ENCODE measurements around the gene SYNE2. TPM values are rescaled to one million over a fixed set of nuclear protein-coding genes. Genes with fewer than 3 reads are reported as not detected.

The SYNE2 gene
- total RNA-seq, 1 experiment from 2014 or later = 71.1 TPM

DNA sequence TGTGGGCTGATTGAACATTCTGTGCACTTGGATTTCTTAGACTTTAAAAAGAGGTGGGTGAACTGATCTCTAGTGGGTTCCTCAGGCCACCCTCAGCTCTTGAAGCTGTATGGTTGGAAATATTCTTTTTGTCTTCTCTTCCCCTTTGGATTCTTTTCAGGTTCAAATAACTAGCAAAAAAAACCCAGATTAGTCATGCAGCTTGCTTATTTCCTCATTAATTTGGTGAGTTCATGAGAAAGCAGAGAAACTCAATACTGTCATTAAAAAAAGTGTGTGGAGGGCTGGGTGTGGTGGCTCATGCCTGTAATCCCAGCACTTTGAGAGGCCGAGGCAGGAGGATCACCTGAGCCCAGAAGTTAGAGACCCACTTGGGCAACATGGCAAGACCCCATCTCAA lies 258.0 kb downstream of the SYNE2 start (continued):
- TF ChIP-seq, protein P1, sequence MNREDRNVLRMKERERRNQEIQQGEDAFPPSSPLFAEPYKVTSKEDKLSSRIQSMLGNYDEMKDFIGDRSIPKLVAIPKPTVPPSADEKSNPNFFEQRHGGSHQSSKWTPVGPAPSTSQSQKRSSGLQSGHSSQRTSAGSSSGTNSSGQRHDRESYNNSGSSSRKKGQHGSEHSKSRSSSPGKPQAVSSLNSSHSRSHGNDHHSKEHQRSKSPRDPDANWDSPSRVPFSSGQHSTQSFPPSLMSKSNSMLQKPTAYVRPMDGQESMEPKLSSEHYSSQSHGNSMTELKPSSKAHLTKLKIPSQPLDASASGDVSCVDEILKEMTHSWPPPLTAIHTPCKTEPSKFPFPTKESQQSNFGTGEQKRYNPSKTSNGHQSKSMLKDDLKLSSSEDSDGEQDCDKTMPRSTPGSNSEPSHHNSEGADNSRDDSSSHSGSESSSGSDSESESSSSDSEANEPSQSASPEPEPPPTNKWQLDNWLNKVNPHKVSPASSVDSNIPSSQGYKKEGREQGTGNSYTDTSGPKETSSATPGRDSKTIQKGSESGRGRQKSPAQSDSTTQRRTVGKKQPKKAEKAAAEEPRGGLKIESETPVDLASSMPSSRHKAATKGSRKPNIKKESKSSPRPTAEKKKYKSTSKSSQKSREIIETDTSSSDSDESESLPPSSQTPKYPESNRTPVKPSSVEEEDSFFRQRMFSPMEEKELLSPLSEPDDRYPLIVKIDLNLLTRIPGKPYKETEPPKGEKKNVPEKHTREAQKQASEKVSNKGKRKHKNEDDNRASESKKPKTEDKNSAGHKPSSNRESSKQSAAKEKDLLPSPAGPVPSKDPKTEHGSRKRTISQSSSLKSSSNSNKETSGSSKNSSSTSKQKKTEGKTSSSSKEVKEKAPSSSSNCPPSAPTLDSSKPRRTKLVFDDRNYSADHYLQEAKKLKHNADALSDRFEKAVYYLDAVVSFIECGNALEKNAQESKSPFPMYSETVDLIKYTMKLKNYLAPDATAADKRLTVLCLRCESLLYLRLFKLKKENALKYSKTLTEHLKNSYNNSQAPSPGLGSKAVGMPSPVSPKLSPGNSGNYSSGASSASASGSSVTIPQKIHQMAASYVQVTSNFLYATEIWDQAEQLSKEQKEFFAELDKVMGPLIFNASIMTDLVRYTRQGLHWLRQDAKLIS (CRISPR knock-in tag; IDR thresholded peaks at IDR 0.05; ENCODE audit: borderline replicate concordance) = no peak
- TF ChIP-seq, protein P2, sequence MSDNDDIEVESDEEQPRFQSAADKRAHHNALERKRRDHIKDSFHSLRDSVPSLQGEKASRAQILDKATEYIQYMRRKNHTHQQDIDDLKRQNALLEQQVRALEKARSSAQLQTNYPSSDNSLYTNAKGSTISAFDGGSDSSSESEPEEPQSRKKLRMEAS (CRISPR knock-in tag; IDR thresholded peaks at IDR 0.05) = no peak
- no peak for TF ChIP-seq JAZF1 (CRISPR knock-in tag; IDR thresholded peaks at IDR 0.05)
- TF ChIP-seq, protein P3, sequence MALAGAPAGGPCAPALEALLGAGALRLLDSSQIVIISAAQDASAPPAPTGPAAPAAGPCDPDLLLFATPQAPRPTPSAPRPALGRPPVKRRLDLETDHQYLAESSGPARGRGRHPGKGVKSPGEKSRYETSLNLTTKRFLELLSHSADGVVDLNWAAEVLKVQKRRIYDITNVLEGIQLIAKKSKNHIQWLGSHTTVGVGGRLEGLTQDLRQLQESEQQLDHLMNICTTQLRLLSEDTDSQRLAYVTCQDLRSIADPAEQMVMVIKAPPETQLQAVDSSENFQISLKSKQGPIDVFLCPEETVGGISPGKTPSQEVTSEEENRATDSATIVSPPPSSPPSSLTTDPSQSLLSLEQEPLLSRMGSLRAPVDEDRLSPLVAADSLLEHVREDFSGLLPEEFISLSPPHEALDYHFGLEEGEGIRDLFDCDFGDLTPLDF (CRISPR knock-in tag; IDR thresholded peaks at IDR 0.05) = no peak

DNA sequence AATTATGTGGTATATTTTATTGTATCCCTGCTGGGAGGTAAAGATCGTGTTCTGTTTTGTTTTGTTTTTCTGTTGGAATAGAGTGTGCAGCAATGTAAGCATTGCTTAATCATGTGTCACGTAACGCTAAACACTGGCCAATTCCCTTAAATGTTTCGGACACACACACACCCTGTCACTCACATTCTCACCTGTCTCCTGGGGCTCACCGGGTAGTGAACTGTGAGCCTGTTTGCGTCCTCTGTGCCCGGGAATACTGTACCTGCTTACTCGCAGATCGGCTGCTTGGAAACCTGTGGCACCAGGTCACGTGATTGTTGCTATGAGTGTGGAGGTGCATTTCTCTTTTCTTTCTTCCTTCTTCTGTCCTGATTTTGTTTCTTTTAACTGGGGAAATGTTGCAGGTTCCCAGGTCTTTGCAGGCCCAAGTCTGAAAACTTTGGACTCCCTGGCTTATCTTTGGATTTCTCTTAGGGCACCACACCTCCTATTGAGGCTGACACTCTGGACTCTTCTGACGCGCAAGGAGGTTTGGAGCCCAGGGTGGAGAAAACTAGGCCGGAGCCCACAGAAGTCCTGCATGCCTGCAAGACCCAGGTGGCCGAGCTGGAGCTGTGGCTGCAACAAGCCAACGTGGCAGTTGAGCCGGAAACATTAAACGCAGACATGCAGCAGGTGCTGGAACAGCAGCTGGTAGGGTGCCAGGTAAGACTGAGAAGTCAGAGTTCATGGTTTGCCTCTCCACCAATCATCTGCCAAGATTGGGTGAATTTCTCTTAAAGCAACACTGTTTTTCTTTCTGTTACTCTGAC lies 260.3 kb downstream of the SYNE2 start:
- ChIA-PET POLR2A (no interaction called here), CTCF (interaction anchor here (0.7 to 2.5 kb wide), 2 partner anchors 23 to 53 kb away, joined by 3 to 9 read pairs; no protein-coding TSS in a partner anchor)
- no peak for DNase-seq (ENCODE audit: low spot score)
- Mint-ChIP-seq H3K4me3 (no peak overlapping the region), H3K36me3 (no peaks in the 10 kb centered on the region; the same call in 1 of the 2 replicates), H3K4me1 (peaks cover 17% of the 10 kb centered on the region), H3K27me3 (ENCODE audit: low read depth) (no peaks in the 10 kb centered on the region), H3K27ac (peak overlapping the region; percentile 79), H3K9me3 (no peaks in the 10 kb centered on the region)
- TF ChIP-seq, protein P4, sequence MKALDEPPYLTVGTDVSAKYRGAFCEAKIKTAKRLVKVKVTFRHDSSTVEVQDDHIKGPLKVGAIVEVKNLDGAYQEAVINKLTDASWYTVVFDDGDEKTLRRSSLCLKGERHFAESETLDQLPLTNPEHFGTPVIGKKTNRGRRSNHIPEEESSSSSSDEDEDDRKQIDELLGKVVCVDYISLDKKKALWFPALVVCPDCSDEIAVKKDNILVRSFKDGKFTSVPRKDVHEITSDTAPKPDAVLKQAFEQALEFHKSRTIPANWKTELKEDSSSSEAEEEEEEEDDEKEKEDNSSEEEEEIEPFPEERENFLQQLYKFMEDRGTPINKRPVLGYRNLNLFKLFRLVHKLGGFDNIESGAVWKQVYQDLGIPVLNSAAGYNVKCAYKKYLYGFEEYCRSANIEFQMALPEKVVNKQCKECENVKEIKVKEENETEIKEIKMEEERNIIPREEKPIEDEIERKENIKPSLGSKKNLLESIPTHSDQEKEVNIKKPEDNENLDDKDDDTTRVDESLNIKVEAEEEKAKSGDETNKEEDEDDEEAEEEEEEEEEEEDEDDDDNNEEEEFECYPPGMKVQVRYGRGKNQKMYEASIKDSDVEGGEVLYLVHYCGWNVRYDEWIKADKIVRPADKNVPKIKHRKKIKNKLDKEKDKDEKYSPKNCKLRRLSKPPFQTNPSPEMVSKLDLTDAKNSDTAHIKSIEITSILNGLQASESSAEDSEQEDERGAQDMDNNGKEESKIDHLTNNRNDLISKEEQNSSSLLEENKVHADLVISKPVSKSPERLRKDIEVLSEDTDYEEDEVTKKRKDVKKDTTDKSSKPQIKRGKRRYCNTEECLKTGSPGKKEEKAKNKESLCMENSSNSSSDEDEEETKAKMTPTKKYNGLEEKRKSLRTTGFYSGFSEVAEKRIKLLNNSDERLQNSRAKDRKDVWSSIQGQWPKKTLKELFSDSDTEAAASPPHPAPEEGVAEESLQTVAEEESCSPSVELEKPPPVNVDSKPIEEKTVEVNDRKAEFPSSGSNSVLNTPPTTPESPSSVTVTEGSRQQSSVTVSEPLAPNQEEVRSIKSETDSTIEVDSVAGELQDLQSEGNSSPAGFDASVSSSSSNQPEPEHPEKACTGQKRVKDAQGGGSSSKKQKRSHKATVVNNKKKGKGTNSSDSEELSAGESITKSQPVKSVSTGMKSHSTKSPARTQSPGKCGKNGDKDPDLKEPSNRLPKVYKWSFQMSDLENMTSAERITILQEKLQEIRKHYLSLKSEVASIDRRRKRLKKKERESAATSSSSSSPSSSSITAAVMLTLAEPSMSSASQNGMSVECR (CRISPR knock-in tag; IDR thresholded peaks at IDR 0.05; ENCODE audit: borderline replicate concordance) = no peak
- no peak for TF ChIP-seq GABPB1 (CRISPR knock-in tag; IDR thresholded peaks at IDR 0.05)
- TF ChIP-seq, protein P5, sequence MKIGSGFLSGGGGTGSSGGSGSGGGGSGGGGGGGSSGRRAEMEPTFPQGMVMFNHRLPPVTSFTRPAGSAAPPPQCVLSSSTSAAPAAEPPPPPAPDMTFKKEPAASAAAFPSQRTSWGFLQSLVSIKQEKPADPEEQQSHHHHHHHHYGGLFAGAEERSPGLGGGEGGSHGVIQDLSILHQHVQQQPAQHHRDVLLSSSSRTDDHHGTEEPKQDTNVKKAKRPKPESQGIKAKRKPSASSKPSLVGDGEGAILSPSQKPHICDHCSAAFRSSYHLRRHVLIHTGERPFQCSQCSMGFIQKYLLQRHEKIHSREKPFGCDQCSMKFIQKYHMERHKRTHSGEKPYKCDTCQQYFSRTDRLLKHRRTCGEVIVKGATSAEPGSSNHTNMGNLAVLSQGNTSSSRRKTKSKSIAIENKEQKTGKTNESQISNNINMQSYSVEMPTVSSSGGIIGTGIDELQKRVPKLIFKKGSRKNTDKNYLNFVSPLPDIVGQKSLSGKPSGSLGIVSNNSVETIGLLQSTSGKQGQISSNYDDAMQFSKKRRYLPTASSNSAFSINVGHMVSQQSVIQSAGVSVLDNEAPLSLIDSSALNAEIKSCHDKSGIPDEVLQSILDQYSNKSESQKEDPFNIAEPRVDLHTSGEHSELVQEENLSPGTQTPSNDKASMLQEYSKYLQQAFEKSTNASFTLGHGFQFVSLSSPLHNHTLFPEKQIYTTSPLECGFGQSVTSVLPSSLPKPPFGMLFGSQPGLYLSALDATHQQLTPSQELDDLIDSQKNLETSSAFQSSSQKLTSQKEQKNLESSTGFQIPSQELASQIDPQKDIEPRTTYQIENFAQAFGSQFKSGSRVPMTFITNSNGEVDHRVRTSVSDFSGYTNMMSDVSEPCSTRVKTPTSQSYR (CRISPR knock-in tag; IDR thresholded peaks at IDR 0.05) = no peak
- TF ChIP-seq, protein P6, sequence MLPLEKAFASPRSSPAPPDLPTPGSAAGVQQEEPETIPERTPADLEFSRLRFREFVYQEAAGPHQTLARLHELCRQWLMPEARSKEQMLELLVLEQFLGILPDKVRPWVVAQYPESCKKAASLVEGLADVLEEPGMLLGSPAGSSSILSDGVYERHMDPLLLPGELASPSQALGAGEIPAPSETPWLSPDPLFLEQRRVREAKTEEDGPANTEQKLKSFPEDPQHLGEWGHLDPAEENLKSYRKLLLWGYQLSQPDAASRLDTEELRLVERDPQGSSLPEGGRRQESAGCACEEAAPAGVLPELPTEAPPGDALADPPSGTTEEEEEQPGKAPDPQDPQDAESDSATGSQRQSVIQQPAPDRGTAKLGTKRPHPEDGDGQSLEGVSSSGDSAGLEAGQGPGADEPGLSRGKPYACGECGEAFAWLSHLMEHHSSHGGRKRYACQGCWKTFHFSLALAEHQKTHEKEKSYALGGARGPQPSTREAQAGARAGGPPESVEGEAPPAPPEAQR (CRISPR knock-in tag; IDR thresholded peaks at IDR 0.05) = no peak
- TF ChIP-seq ZNF671 (CRISPR knock-in tag; IDR thresholded peaks at IDR 0.05) = no peak
- no peak for TF ChIP-seq SOX15 (CRISPR knock-in tag; IDR thresholded peaks at IDR 0.05)
- TF ChIP-seq, protein P7, sequence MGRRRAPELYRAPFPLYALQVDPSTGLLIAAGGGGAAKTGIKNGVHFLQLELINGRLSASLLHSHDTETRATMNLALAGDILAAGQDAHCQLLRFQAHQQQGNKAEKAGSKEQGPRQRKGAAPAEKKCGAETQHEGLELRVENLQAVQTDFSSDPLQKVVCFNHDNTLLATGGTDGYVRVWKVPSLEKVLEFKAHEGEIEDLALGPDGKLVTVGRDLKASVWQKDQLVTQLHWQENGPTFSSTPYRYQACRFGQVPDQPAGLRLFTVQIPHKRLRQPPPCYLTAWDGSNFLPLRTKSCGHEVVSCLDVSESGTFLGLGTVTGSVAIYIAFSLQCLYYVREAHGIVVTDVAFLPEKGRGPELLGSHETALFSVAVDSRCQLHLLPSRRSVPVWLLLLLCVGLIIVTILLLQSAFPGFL (CRISPR knock-in tag; IDR thresholded peaks at IDR 0.05; ENCODE audit: borderline replicate concordance) = no peak
- no peak for TF ChIP-seq TEAD4 (CRISPR knock-in tag; IDR thresholded peaks at IDR 0.05)
- TF ChIP-seq, protein P8, sequence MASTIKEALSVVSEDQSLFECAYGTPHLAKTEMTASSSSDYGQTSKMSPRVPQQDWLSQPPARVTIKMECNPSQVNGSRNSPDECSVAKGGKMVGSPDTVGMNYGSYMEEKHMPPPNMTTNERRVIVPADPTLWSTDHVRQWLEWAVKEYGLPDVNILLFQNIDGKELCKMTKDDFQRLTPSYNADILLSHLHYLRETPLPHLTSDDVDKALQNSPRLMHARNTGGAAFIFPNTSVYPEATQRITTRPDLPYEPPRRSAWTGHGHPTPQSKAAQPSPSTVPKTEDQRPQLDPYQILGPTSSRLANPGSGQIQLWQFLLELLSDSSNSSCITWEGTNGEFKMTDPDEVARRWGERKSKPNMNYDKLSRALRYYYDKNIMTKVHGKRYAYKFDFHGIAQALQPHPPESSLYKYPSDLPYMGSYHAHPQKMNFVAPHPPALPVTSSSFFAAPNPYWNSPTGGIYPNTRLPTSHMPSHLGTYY (CRISPR knock-in tag; IDR thresholded peaks at IDR 0.05) = no peak
- no peak for ATAC-seq
